Endometrial microvascular endothelial cells (primary cell): Measurements from ENCODE around the gene HLA-DRB5. TPM values are rescaled to one million over a fixed set of nuclear protein-coding genes. Genes with fewer than 3 reads are reported as not detected.
"Not testable (repeated sequence)": the region's sequence is repeated elsewhere in the genome, so short reads cannot be mapped to it uniquely, and the experiment has no call there.

Source experiments
- in situ Hi-C: cut with HindIII; loops from 2 replicates; pipeline ENCODE4 v1.10.0; 2017; ENCODE audit warnings: low sequenced_read_pairs, low pct_unique_long_range_greater_than_20kb; ENCODE audit errors: inconsistent ontology term
- total RNA-seq: library from RNA; depleted of rRNA; stranded (reverse); fragments of >200 nt; gene quantifications from one replicate; pipeline ENCODE4 v1.2.3, GENCODE V29; 2015; ENCODE audit errors: inconsistent ontology term

The HLA-DRB5 gene
- total RNA-seq = 0.37 TPM

- in situ Hi-C loops = no loop called here
These were observed at the start of gene HLA-DRB5 for GRCh38 chr6:32529697-32530430. HLA-DRB5 (minus strand) TSS chr6:32530287; CDS start chr6:32530224, 63 bp downstream.

GRCh38 chr6:32578962-32579361 is 48.9 kb upstream of the HLA-DRB5 start:
- in situ Hi-C loops = no loop called here

- in situ Hi-C loops = not testable (repeated sequence)
These were observed 47.4 kb upstream of the HLA-DRB5 start for GRCh38 chr6:32577493-32577892.

GRCh38 chr6:32576250-32576649 is 46.2 kb upstream of the HLA-DRB5 start:
- in situ Hi-C loops = no loop called here

GRCh38 chr6:32570363-32570905 is 40.3 kb upstream of the HLA-DRB5 start:
- in situ Hi-C loops = no loop called here

DNA sequence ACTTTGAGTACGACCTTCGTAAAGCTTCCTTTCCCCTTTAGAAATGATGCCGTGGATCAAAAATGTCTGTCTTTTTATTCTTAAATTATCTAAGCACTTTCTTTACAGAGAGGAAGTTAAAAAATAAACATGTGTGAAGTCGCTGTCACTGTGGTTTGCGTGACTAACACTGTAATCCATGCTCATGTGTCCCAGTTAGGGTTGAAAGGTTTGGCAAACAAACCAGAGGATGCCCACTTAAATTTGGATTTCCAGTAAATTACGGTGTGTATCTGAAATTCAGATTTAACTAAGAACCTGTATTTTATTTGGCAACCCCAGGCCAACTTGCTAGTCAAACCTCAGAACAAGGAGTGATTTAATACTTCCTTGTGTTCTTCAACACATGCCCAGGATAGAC is 38.5 kb upstream of the HLA-DRB5 start:
- in situ Hi-C loops = no loop called here

- in situ Hi-C loops = no loop called here
These were observed 36.9 kb upstream of the HLA-DRB5 start for GRCh38 chr6:32566957-32567356.

DNA sequence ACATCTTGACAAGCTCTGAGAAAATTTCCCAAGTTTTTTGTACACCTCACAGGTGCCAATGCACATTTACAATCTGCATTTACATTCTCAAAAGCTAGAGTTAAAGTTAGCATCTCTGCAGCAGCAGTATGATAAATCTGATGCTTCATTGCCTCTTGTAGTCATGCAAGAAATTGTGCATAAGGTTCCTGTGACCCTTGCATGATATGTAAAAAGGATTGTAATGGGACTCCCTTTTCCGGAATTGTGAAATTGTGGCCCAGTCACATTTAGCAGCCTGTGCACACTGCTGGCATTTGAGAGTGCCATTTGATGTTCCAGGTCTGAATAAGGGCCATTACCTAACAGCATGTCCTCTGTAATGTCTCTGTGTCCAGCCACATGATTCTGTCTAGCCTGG is 35.4 kb upstream of the HLA-DRB5 start:
- in situ Hi-C loops = no loop called here

GRCh38 chr6:32562940-32563339 is 32.9 kb upstream of the HLA-DRB5 start:
- in situ Hi-C loops = no loop called here

GRCh38 chr6:32559747-32560146 is 29.7 kb upstream of the HLA-DRB5 start:
- in situ Hi-C loops = no loop called here

DNA sequence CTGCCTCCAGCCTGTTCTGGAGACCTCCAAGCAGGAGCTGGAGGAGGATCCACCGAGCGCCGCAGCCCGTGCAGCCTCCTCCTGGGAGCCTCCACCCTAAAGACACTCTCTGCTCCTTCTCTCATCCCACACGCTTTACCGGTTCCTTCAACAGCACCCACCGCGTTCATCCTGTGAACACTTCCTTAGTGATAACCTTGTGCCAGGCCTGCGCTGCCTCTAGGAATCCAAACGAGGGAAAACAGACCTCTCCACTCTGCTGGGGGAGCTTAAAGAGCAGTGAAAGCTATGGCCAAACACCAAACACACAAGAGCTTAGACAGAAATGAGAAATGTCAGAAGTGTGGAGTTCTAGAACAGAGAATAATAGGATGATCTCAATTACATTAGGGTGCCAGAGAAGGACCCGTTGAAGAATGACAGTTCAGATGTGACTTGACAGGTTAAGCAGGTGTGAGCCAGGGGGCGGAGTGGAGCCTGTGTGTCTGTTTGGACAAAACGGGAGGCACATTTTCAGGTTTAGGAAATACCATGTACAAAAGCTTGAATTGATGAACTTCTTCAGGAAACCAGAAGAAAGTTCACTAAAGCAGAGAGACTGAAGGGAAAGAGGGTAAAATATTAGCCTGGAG is 28.5 kb upstream of the HLA-DRB5 start:
- in situ Hi-C loops = no loop called here

DNA sequence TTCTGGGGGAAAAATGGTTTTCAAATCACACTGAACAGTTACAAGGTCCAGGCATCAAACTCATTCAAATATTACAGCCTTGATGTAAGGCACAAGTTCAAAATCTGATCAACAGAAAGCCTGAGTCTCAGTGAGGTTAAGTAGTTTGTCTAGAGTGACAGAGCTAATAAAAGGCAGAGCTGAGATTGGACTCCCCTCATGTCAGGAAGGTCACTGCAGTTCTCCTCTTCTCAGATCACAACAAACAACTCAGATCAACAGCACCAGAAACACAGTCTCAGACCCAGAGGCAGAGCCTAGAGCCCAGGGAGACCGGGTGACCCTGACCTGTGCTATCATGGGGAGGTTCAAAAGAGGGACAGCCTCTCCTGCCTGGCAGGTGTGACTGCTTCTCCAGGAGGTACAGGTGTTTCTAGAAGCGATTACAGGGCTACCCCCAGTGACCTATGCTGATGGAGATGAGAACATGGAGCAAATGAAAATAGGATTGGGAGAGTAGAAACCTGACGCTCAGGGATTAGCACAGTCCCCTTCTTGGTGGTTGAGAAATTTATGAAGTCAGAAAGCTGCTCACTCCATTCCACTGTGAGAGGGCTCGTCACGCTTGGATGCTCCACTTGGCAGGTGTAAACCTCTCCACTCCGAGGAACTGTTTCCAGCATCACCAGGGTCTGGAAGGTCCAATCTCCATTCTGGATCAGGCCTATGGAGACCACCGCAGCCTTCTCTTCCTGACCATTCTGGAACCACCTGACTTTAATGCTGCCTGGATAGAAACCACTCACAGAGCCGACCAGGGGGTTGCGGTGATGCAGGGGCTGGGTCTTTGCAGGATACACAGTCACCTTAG is 24.3 kb upstream of the HLA-DRB5 start:
- in situ Hi-C loops = no loop called here

DNA sequence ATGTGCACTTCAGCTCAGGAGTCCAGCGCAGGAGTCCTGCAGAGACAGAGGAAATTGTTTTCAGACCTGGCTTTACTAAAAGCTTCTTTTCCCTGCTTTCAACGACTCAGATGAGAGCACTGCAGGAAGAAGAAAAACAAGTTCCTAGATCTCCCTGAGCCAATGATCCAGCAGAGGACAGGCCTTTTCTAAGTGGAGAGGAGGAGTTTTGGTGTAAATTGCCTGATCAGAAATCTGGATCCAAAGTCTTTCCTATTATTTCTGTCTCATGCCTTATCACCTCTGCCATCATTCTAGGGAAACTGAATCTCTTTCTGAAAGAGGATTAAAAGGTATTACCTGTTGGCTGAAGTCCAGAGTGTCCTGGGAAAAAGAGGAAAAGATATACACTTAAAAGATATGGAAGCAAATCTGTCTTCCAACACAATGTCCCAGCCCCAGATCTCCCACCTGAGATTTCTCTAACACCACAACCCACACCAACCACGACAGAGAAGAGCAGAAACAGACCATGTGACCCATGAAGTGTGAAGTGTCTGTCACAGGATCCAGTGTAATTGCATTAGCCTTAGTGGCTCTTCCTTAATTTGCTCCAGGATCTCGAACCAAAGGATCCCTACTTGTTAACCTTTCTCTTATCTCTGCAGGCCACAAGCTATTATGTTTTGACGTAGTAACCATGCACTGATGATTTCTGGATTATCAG is 23.1 kb upstream of the HLA-DRB5 start:
- in situ Hi-C loops = no loop called here

DNA sequence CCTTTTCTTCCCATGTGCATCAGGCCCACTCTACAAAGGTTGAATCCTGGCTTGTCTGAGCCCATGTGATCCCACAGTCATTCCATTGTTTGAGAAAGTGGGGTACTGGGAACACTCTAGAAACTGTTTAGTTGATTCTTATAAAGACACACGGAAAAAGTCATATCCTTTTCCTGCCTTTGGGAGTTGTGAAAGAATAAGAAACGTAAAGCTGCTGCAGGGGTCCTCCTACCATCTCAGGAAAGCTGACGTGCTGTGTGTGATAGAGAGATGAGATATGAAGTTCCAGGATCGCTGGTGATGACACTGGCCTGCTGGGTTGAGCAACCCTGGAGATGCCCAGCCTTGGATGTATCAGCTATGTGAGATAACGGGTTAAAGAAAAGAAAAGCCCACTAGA is 21.3 kb upstream of the HLA-DRB5 start:
- in situ Hi-C loops = no loop called here

- in situ Hi-C loops = no loop called here
These were observed 9.8 kb upstream of the HLA-DRB5 start for GRCh38 chr6:32539839-32540238.

- in situ Hi-C loops = not testable (repeated sequence)
These were observed 325 bp upstream of the HLA-DRB5 start for GRCh38 chr6:32530431-32530793.

DNA sequence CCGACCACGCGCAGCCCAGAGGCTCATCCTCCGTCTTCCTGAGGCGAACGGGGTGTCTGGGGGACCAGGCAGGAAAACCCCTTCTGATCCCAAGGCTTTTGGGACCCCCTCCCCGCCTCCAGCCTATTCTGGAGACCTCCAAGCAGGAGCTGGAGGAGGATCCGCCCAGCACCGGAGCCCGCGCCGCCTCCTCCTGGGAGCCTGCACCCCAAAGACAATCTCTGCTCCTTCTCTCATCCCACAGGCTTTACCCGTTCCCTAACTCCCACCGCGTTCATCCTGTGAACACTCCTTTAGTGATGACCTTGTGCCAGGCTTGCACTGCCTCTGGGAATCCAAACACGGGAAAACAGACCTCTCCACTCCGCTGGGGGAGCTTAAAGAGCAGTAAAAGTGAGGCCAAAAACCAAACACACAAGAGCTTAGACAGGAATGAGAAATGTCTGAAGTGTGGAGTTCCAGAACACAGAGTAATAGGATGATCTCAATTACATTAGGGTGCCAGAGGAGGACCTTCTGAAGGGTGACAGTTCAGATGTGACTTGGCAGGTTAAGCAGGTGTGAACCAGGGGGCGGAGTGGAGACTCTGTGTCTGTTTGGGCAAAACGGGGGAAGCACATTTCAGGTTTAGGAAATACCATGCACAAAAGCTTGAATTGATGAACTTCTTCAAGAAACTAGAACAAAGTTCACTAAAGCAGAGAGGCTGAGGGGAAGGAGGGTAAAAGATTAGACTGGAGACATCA is 7.6 kb downstream of the HLA-DRB5 start:
- in situ Hi-C loops = no loop called here

- in situ Hi-C loops = no loop called here
These were observed 10.2 kb downstream of the HLA-DRB5 start for GRCh38 chr6:32519910-32520258.
